Ishikawa (cell line): ENCODE data around the gene TANGO6.

Experiments
- EGR1 ChIP-seq: IDR thresholded peaks from 2 replicates; pipeline ENCODE4 v1.6.1; 2012
- EP300 ChIP-seq: IDR thresholded peaks from 2 replicates; pipeline ENCODE4 v1.6.1; 2012; ENCODE audit warnings: borderline replicate concordance
- ZBTB7A ChIP-seq: IDR thresholded peaks from 2 replicates; pipeline ENCODE4 v1.6.1; 2012; ENCODE audit warnings: low read depth

DNA sequence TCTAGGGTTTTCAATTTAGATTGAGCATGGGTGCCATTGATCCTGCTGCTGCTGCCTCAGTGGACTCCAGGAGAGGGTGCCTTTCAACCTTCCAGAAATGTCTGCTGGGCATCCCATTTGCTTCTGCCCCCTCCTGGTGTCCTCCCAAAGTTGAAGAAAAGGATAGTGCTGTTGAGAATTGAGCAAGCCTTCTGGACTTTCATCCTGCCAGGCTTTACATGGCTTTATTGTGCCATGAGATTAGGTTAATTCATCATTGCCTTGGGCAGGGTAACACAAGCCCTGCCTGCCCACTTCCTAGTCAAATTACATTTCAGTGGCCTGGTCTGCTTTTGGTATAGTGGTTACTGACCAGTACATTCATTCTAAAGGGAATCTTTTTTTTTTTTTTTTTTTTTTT, 17.9 kb upstream of the TANGO6 start:
- TF ChIP-seq ZBTB7A (no peak), EP300 (no peak), EGR1 (no peak)
